ENCODE data around the gene CFAP65.

The CFAP65 gene, protein sequence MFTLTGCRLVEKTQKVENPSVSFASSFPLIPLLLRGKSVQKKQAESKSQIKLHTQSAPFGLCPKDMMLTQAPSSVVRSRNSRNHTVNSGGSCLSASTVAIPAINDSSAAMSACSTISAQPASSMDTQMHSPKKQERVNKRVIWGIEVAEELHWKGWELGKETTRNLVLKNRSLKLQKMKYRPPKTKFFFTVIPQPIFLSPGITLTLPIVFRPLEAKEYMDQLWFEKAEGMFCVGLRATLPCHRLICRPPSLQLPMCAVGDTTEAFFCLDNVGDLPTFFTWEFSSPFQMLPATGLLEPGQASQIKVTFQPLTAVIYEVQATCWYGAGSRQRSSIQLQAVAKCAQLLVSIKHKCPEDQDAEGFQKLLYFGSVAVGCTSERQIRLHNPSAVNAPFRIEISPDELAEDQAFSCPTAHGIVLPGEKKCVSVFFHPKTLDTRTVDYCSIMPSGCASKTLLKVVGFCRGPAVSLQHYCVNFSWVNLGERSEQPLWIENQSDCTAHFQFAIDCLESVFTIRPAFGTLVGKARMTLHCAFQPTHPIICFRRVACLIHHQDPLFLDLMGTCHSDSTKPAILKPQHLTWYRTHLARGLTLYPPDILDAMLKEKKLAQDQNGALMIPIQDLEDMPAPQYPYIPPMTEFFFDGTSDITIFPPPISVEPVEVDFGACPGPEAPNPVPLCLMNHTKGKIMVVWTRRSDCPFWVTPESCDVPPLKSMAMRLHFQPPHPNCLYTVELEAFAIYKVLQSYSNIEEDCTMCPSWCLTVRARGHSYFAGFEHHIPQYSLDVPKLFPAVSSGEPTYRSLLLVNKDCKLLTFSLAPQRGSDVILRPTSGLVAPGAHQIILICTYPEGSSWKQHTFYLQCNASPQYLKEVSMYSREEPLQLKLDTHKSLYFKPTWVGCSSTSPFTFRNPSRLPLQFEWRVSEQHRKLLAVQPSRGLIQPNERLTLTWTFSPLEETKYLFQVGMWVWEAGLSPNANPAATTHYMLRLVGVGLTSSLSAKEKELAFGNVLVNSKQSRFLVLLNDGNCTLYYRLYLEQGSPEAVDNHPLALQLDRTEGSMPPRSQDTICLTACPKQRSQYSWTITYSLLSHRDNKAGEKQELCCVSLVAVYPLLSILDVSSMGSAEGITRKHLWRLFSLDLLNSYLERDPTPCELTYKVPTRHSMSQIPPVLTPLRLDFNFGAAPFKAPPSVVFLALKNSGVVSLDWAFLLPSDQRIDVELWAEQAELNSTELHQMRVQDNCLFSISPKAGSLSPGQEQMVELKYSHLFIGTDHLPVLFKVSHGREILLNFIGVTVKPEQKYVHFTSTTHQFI (N-terminal part only)
- total RNA-seq = 0 to 0.24 reads per million in 2 donors

DNA sequence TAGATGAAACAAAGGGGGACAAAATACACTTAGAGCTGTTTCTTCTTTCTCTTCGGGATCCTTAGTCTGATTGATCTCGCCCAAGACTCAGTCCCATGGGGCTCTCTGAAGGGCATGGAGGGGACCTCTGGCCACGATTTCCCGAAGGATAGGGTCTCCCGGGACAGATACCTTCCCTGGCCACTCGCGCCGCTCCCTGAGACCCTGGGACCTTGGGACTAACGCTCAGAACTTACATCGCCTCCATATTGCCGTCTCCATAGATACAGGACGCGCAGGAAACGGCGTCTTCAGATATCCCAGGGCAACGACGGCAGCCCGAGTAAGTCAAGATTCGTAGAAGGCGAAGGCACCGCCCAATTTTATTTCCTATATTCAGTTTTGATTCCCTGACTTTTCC, at the start of gene CFAP65:
CFAP65 (minus strand) TSS at position 265 of the 400 bp plus-strand sequence. CDS start 2,468 bp downstream, outside the sequence.
- DNase-seq = no peak

- DNase-seq = no peak
These were observed 49.4 kb upstream of the CFAP65 start for GRCh38 chr2:219090436-219091299.

GRCh38 chr2:219089330-219089729, 48.0 kb upstream of the CFAP65 start:
- DNase-seq = no peak

DNA sequence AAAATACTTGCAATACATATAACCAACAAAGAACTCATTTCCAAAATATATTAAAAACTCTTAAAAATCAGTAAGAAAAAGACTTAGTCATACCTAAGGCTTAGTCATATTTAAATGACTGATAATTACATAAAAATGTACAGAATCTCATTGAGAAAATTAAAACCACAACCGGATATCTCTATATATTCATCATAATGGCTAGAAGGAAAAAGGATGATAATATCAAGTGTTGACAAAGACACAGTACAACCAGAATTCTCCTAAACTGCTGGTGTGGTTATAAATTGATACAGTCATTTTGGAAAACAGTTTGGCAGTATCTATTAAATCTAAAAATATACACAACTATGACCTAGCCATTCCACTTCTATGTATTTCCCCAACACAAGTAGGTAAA, 46.5 kb upstream of the CFAP65 start:
- no peak for DNase-seq

GRCh38 chr2:219087361-219087760, 46.0 kb upstream of the CFAP65 start:
- no peak for DNase-seq

DNA sequence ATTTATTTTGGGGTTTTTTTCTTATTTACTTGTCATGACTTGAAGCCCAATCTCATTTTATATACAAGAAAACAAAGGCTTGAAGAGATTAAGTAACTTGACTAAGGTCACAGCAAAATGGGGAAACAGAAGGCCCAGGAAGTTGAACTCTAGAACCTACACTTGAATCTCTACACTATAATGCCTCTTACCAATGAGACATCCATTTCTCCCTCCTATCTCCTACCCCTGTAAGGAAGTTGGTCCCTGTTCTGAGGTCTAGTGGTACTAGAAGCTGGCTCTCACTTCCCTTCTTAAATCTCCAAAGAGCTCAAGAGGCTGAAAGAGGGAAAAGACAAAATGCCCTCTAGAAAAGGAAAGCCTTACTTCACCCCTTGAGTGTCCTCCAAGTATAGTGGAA, 44.9 kb upstream of the CFAP65 start:
- DNase-seq = no peak

GRCh38 chr2:219084791-219085190, 43.5 kb upstream of the CFAP65 start:
- DNase-seq = no peak

GRCh38 chr2:219082332-219082958, 41.1 kb upstream of the CFAP65 start:
- no peak for DNase-seq

DNA sequence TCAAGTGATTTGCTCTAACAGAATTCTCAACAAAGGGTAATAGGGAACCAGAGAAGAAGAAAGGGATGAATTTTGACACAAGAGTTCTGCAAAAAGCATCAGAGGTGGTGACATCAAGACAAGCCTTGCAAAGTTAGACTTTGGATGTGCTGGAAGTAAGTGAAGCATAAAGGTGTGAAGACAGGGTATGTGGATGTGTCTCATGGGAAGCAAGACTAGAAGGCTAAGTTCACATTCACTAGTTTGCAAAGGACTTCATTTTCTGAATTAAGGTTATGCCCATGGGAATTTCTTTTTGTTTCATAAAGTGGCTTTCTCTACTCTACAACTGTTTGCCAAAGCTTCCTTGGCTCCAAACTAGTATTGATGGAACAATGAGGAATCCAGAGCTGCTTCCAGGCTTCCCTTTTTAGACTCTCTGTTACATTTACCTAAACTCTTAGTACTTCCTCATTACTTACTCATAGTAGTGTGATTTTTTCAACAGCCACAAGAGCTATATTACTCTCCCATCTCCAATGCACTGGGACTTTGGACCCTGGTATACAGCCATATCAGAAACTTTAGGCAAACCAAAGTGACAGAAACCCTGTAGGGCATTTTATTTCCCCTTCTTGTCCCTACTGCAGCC, 40.5 kb upstream of the CFAP65 start:
- no peak for DNase-seq

DNA sequence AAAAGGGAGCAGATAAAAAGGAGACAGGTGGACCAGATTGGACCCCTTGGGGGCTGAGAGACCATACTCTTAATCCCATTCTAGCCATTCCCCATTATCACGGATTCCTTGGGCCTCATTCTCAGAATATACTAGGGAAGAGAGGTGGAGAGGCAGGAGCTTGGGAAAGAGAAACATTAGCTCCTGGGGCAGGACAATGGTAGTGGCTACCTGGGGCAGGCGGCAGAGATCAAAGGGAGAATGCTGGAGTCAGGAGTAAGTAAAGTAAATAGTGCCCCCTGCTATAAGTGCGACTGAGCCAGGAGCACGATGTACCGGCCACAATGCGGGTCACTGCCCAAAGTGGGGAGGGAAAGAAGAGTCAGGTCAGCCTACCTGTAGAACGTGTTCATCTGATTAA, 39.8 kb upstream of the CFAP65 start:
- no peak for DNase-seq

DNA sequence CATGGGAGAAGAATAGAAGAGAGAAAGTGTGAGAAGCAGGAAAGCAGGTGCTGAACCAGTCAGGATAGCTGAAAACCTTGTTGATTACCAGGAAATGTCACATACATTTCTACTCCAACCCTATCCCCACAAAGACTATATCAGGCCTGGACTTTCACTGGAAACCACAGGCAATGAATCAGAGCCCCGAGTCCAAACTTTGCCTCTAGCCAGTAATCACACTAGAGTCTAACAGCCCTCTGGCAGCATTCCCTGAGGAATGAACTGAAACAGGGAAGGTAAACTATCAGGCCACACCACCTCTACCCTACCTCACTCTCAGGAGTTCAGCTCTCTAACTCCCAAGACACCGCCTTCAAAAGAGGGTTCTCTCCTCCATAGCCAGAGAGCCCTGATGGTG, 38.1 kb upstream of the CFAP65 start:
- no peak for DNase-seq

GRCh38 chr2:219078951-219079350, 37.6 kb upstream of the CFAP65 start:
- DNase-seq = no peak

DNA sequence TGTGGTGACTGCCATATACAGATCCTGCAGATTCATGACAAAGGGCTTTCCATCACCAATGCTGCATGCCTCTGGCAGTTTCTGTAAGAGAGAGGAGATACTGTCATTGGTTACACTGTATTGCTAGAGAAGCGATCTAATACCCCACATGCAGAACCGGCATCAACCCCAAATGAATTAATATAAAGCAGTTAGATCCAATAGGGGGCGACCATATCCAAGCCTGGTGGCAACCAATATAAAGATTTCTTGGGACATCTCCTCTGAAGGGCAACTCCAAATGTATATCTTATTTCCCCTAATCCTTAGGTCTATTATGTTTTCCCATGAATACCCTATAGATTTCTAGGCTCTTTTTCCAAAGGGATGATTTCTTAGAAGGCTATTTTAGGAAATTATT, 36.8 kb upstream of the CFAP65 start:
- DNase-seq = no peak

GRCh38 chr2:219076253-219076652, 34.9 kb upstream of the CFAP65 start:
- DNase-seq = no peak

GRCh38 chr2:219073413-219074129, 32.3 kb upstream of the CFAP65 start:
- no peak for DNase-seq

DNA sequence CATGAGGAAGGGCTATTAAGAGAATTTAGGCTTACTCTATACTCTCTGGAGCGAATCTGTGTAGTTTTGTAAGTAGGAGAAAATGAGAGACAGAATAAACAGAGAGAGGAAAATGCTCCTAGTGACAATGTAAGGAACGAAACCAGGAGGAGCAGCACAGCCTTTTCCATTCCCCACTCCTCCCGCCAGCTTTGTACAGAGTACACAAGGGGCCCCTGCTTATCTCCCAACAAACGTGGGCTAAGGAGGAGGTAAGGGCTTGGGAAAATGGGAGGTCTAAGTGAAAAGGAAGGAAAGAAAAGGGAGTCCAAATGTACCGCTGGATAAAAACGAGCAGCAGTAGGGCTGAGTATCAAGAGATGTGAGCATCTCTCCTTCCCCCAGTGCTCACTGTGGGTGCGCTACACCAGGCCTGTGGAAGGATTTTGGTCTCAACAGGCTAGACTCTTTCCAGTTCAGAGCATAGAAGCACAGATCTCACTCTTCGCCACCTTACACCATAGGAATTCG, 31.5 kb upstream of the CFAP65 start:
- DNase-seq = no peak

DNA sequence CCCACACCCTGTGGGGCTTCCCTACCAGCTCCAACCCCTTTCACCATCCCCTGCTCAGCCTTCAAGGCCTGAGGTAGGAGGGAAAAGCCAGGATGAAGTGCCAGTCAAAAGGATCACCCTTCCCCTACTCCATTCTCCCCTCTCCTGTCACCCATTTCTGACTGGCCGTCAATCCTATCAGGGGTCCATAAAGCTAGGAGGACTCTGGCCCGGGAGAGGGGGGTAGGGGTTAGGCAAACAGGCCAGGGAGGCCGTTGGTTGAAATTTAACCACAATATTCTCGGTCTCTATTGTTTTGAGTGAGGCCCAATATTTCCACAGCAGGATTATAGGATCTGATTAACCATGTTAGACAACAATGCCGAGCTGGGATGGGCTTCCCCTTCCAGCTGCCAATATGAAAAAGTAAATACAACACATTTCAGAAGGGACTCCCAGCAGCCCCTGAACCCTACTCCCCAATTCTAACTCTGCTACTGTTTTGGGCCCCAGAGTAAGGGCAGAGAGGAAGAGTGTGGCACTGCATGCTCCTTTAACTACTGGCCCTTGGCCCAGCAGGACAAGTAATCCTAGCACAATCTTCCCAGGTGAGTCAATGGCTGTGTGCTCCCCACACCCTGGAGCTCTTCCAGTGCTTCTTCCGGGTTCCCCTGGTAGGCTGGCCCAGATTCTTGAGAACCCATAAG, 30.0 kb upstream of the CFAP65 start:
- no peak for DNase-seq

GRCh38 chr2:219065484-219065883, 24.2 kb upstream of the CFAP65 start:
- DNase-seq = no peak

DNA sequence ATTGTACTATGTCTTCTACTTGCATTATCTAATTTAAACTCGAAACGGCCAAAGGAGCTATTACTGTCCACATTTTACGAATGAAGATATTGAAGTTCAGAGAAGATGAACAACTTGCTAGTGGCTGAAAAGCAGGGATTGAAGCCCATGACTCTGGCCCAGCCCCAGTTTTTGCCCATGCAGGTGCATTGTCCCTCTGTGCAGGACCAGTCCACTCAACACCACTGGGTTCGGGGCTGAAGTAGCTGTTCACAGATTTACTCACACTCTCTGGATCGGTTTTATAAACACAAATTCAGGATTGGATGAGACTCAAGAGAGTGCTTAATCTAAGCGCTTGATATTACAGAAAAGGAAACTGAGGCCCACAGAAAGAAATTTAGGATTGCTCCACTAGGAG, 20.8 kb upstream of the CFAP65 start:
- no peak for DNase-seq
